ENCODE results near the gene RCSD1.
A peak's percentile ranks its signal among the peaks of the same experiment; 100 is the strongest.

RCSD1 gene

DNA sequence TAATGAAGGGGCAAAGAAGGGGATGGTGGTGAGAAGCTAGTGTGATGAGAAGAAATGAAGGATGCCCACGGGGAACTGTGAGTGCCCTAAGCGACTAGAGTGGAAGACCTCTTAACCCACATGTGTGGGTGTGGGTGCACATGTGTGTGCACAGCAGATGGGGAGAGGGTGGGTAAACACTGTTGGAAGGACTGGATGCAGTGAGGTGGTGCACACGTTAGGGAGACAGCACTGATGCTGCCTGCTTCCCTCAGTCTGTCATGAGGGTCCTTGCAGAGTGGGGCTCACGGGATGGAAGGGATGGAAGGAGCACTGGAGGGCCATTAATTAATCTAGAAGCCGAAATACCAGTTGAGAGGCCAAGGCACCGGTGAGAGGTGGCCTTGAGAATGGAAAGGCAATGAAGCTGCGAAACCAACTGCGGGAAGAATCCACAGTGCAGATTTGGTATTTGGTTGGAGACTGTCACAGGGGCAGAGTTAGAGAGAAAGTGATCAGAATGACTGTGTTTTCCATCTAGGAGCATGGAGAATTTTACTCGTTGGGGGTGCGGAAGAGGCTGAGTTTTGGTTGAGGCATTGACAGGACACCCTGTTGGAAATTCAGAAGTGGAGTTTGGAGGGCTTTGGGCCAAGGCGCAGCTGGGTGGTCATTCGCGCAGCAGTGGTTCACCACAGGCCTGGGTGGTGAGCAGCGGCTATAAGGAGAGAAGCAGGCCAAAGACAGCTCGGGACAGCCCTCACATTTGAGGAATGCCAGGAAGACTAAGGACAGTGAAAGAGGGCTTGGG lies 15.8 kb downstream of the RCSD1 start:
- H3K4me3 ChIP-seq (ENCODE audit: low read depth, low read length) = no peak overlapping the region
- DNase-seq (ENCODE audit: low read depth) = no peak
- TF ChIP-seq, protein P1, sequence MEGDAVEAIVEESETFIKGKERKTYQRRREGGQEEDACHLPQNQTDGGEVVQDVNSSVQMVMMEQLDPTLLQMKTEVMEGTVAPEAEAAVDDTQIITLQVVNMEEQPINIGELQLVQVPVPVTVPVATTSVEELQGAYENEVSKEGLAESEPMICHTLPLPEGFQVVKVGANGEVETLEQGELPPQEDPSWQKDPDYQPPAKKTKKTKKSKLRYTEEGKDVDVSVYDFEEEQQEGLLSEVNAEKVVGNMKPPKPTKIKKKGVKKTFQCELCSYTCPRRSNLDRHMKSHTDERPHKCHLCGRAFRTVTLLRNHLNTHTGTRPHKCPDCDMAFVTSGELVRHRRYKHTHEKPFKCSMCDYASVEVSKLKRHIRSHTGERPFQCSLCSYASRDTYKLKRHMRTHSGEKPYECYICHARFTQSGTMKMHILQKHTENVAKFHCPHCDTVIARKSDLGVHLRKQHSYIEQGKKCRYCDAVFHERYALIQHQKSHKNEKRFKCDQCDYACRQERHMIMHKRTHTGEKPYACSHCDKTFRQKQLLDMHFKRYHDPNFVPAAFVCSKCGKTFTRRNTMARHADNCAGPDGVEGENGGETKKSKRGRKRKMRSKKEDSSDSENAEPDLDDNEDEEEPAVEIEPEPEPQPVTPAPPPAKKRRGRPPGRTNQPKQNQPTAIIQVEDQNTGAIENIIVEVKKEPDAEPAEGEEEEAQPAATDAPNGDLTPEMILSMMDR (IDR thresholded peaks at IDR 0.05; ENCODE audit: control insufficient read depth, extremely low read depth, insufficient read depth) = no peak

DNA sequence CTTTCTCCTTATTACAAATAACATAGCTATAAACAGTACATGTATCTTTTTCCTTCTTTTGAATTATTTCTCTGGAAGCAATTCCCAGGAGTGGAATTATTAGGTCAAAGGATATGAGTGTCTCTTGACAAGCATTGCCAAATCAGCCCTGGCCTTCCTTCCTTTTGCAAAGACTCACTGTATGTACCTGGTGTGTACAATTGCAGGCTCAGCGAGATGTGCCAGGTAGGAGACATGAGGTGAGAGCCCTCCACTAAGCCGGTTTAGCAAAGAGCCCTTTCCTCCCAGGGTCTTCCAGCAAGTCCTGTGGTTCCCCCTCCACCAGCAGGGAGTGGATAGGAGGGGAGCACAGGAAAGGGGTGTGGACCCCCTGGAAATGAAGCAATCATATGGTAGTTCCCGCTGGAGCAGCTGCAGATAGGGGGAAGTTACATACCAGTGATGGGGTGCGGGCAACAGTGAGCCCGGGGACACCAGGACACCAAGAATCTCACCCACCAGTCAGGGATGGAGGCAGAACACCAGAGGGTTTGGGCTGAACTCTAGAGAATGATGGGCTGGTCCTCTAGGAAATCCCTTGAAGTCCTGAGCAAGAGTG lies 18.3 kb downstream of the RCSD1 start:
- TF ChIP-seq, protein P1 (IDR thresholded peaks at IDR 0.05; ENCODE audit: control insufficient read depth, extremely low read depth, insufficient read depth) = no peak
- no peak overlapping the region for H3K4me3 ChIP-seq (ENCODE audit: low read depth, low read length)
- no peak for DNase-seq (ENCODE audit: low read depth)

DNA sequence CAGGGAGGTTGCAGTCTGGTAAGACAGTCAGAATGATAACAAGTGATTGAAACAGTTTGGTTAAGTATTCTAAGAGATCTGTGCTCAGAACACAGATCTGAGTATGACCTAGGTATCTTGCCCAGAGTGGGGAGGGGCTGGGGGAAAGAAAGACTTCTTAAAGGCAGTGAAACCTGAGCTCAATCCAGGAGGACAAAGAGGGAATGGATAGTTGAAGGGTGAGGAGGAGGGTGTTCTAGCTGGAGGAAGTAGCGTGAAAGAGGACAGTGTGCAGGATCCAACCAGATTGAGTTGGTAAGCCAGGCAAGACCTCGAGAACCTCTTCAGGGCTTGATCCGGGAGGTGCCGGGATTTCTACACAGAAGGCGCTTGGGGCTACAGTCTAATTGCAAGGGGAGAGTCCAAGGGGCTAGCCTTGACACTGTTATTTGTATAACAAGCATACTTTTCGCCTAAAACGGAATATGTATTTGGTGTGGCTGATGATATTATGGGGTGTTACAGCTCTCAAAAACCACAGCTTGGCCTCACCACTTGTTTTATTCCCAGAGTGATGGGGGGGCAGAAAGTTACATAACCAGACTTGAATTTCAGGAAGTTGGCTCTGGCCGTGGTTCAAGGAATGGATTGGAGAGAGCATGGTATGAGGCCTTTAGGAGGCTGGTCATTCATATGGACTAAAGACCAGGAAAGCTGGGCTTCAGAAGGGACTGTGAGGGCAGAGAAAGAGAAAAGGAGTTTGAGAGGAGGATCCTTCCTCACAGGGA lies 19.1 kb downstream of the RCSD1 start:
- H3K4me3 ChIP-seq (ENCODE audit: low read depth, low read length) = no peak overlapping the region
- peak; percentile 36 for DNase-seq (ENCODE audit: low read depth)
- TF ChIP-seq, protein P1 (IDR thresholded peaks at IDR 0.05; ENCODE audit: control insufficient read depth, extremely low read depth, insufficient read depth) = no peak

DNA sequence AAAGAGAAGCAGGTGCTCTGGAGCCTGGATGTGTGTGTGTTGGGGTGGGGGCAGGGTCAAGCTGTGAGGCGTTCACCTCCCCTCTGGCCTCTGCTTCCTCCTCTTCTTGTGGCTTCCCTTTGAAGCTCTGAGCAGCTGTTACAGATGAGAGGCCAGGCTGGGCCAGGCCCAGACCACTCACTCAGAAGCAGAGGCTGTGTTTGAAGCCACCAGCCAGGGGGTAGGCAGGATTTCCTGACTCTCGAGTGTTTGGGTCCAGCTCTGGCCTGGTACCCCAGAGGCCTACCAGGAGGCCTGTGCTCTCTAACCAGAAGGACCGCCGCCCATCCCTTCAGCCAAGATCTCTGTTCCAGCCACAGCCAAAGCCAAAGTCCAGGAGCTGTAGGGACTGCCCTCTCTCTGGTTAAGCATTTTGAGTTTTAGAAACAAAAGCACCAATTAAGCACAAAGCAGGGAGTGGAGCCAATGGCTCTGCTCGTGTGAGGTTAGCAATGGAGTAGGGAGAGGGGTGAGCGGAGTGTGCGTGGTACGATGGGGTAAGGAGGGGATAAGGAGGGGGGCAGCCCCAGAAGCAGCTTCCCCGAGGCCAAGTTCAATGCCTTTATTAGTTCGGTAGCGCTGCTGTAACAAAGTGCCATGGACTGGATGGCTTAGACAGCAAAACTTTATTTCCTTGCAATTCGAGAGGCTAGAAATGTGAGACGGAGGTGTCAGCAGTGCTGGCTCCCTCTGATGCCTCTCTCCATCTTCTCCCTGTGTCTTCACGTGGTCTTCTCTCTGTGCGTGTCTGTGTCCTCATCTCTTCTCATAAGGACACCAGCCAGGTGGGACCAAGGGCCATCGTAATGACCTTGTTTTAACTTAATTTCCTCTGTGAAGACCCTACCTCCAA lies 20.5 kb downstream of the RCSD1 start:
- TF ChIP-seq, protein P1 (IDR thresholded peaks at IDR 0.05; ENCODE audit: control insufficient read depth, extremely low read depth, insufficient read depth) = no peak
- DNase-seq (ENCODE audit: low read depth) = no peak
- no peak overlapping the region for H3K4me3 ChIP-seq (ENCODE audit: low read depth, low read length)

GRCh38 chr1:167651161-167651693 lies 21.2 kb downstream of the RCSD1 start:
- no peak for DNase-seq (ENCODE audit: low read depth)
- H3K4me3 ChIP-seq (ENCODE audit: low read depth, low read length) = no peak overlapping the region
- TF ChIP-seq, protein P1 (IDR thresholded peaks at IDR 0.05; ENCODE audit: control insufficient read depth, extremely low read depth, insufficient read depth) = no peak

DNA sequence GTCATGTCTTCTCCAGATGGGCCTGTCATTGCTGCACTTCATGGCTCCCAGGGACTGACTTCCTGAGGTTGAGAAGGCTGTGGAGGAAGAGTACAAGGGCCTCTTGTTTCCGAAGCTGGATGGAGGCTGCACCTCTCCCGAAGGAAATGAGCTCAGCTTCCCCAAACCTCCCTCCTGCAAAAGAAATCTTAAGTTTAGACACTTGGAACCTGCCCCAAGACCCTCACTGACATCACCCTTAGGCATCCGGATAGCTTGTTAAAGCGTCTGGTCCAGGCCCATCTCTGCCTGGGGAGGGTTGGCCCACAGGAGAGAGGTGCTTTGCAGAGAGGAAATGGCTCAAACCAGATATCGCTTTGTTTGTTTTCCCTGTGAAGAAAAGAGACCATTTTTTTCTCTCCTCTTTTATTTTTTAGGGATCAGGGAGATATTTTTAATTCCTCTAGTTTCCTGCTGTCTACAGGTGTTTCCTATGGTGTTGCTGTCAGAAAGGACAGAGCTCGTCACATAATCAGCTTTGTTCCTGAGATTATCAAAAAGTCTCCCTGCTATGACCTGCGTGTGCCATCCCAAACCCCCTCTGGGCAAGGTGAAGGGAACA lies 25.0 kb downstream of the RCSD1 start:
- TF ChIP-seq, protein P1 (IDR thresholded peaks at IDR 0.05; ENCODE audit: control insufficient read depth, extremely low read depth, insufficient read depth) = no peak
- H3K4me3 ChIP-seq (ENCODE audit: low read depth, low read length) = no peak overlapping the region
- DNase-seq (ENCODE audit: low read depth) = no peak

Data from LNCaP clone FGC (cell line).